Measurements from ENCODE around the gene ENTPD3. TPM values are rescaled to one million over a fixed set of nuclear protein-coding genes. Genes with fewer than 3 reads are reported as not detected.
A peak's percentile ranks its signal among the peaks of the same experiment; 100 is the strongest.

ENTPD3 gene
- total and polyA plus RNA-seq, 2 of the 13 experiments (the other 11 are each of a cell fraction or from before 2014, with no cell fraction given), result 0.07 TPM; not detected in 1

DNA sequence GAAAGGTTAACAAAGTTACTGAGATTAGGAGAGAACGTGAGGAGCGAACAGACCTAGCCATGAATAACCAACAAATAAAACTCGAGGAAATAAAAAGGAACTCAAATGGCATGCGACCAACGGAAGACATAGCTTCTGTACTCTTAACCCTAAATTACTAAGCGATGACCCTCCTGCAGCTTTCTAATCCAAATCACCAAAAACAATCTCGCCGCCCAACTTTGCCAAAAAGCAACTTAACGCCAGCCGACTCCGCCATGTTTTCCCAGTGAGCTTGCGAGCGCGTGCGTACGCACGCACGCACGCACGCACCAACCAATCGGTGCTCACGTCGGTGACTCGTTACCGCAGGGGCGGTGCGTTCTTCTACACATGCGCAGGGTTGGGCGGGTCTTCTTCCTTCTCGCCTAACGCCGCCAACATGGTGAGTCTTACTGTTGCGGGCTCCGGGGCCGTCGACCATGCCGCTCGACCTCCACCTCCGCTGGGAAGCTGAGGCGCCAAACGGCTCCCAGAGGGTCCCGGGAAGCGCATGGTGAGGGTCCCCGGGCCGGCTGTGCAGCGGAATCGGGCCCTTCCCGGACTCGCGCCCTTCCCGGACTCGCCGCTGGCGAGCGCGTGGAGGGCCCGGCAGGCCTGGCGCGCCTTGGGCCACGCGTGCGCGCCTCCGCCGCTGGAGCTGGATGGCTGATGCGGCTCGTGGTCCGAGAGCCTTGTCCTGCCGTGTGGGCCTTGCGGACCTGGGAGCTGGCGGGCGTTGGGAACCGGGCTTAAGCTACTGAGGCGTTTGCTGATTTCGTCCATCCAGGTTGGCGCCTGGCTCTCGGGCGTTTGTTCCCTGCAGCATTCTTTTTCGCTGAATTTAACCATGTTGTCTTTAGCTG is 70.2 kb downstream of the ENTPD3 start, which contains the start of gene RPL14 (continued):
- TF ChIP-seq ZNF562 (CRISPR knock-in tag; IDR thresholded peaks at IDR 0.05; ENCODE audit: borderline replicate concordance) (peak; percentile 36; the same call in 1 of the 2 replicates), ZSCAN29 (CRISPR knock-in tag; conservative IDR thresholded peaks at IDR 0.05) (0 out of 2 replicates have a peak, but pooled peaks have one; percentile 32), SRY (CRISPR knock-in tag; IDR thresholded peaks at IDR 0.05) (peak; percentile 94; the same call in 1 of the 2 replicates), ZNF770 (CRISPR knock-in tag; IDR thresholded peaks at IDR 0.05) (no peak; the same call in 1 of the 2 replicates), KDM5B (CRISPR knock-in tag; IDR thresholded peaks at IDR 0.05; ENCODE audit: borderline replicate concordance) (peak; percentile 97), ARNT (IDR thresholded peaks at IDR 0.05) (no peak), ZNF713 (CRISPR knock-in tag; IDR thresholded peaks at IDR 0.05) (0 out of 2 replicates have a peak, but pooled peaks have one; percentile 59), AGO2 (optimal IDR thresholded peaks at IDR 0.05; ENCODE audit: low read depth, low read length) (peak; percentile 98), TEF (CRISPR knock-in tag; IDR thresholded peaks at IDR 0.05) (no peak), PBX2 (CRISPR knock-in tag; IDR thresholded peaks at IDR 0.05) (no peak), SP4 (CRISPR knock-in tag; IDR thresholded peaks at IDR 0.05) (peak; percentile 16; the same call in 1 of the 2 replicates), CEBPG (CRISPR knock-in tag; IDR thresholded peaks at IDR 0.05) (no peak), RFXAP (CRISPR knock-in tag; IDR thresholded peaks at IDR 0.05; ENCODE audit: borderline replicate concordance) (peak; percentile 26; the same call in 1 of the 2 replicates), NFE2L1 (CRISPR knock-in tag; IDR thresholded peaks at IDR 0.05; ENCODE audit: borderline replicate concordance) (0 out of 2 replicates have a peak, but pooled peaks have one; percentile 43)
- TF ChIP-seq, protein P1, sequence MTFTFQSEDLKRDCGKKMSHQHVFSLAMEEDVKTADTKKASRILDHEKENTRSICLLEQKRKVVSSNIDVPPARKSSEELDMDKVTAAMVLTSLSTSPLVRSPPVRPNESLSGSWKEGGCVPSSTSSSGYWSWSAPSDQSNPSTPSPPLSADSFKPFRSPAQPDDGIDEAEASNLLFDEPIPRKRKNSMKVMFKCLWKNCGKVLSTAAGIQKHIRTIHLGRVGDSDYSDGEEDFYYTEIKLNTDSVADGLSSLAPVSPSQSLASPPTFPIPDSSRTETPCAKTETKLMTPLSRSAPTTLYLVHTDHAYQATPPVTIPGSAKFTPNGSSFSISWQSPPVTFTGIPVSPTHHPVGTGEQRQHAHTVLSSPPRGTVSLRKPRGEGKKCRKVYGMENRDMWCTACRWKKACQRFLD (CRISPR knock-in tag; IDR thresholded peaks at IDR 0.05; ENCODE audit: borderline replicate concordance), result peak; percentile 81; the same call in 1 of the 2 replicates
